Keratinocyte (primary cell): ENCODE data around the gene U2SURP. TPM values are rescaled to one million over a fixed set of nuclear protein-coding genes. Genes with fewer than 3 reads are reported as not detected.

Source experiments
- DNase-seq: peaks from one replicate; pipeline ENCODE4 v3.0.0-alpha.2; 2011; ENCODE audit warnings: low read depth, missing footprints, low spot score
- FAIRE-seq: peaks from 2 replicates; lab custom pipeline; 2011; peaks lifted over from hg19 to GRCh38; lab: Jason Lieb, UNC
- H2AFZ ChIP-seq: 2 replicates; pipeline ENCODE4 v1.6.0; 2012; ENCODE audit warnings: low read length, control low read depth, inconsistent platforms; ENCODE audit not compliant: control insufficient read depth
- H3K27ac ChIP-seq: 2 replicates; pipeline ENCODE4 v1.5.1; 2011; ENCODE audit warnings: low read length; ENCODE audit not compliant: control insufficient read depth, insufficient read depth
- H3K27me3 ChIP-seq: 3 replicates; pipeline ENCODE4 v1.6.0; 2011; ENCODE audit warnings: low read length; ENCODE audit not compliant: control insufficient read depth, insufficient read depth; ENCODE audit errors: extremely low read depth
- H3K36me3 ChIP-seq, 2 experiments: 2 replicates in 1 of 2; 3 replicates in 1 of 2; pipeline ENCODE4 v1.5.1; 2011; ENCODE audit warnings: low read length in 2 of 2, mild to moderate bottlenecking in 1 of 2; ENCODE audit not compliant: control insufficient read depth in 2 of 2, insufficient read depth in 2 of 2; ENCODE audit errors: extremely low read depth in 1 of 2
- H3K4me1 ChIP-seq: 3 replicates; pipeline ENCODE4 v1.5.1; 2011; ENCODE audit warnings: low read length; ENCODE audit not compliant: control insufficient read depth, insufficient read depth; ENCODE audit errors: extremely low read depth
- H3K4me2 ChIP-seq: 3 replicates; pipeline ENCODE4 v1.6.0; 2011; ENCODE audit warnings: low read depth, low read length; ENCODE audit not compliant: control insufficient read depth, insufficient read depth; ENCODE audit errors: extremely low read depth
- H3K4me3 ChIP-seq, 3 experiments: fragments of 200-600 bp in 1 of 3; sonication (generic) in 1 of 3; 2 replicates in 2 of 3; 3 replicates in 1 of 3; pipeline ENCODE4 v1.5.1; 2011 to 2016; ENCODE audit warnings: low read length in 3 of 3, mild to moderate bottlenecking in 3 of 3, control low read depth in 2 of 3, inconsistent platforms in 1 of 3, low read depth in 1 of 3, mixed read lengths in 1 of 3, mixed run types in 1 of 3, moderate library complexity in 1 of 3; ENCODE audit not compliant: control insufficient read depth in 2 of 3, insufficient read depth in 2 of 3; ENCODE audit errors: extremely low read depth in 1 of 3
- H3K79me2 ChIP-seq: 2 replicates; pipeline ENCODE4 v1.6.0; 2012; ENCODE audit warnings: low read length; ENCODE audit not compliant: control insufficient read depth, insufficient read depth
- H3K9ac ChIP-seq: 3 replicates; pipeline ENCODE4 v1.6.0; 2011; ENCODE audit warnings: low read length; ENCODE audit not compliant: control insufficient read depth, insufficient read depth; ENCODE audit errors: extremely low read depth
- H3K9me1 ChIP-seq: 3 replicates; pipeline ENCODE4 v1.6.0; 2011; ENCODE audit warnings: low read length; ENCODE audit not compliant: control insufficient read depth, insufficient read depth; ENCODE audit errors: extremely low read depth
- H3K9me3 ChIP-seq: 2 replicates; pipeline ENCODE4 v1.5.1; 2012; ENCODE audit warnings: low read depth, low read length; ENCODE audit not compliant: control insufficient read depth
- H4K20me1 ChIP-seq: 3 replicates; pipeline ENCODE4 v1.6.0; 2011; ENCODE audit warnings: low read length; ENCODE audit not compliant: control insufficient read depth, insufficient read depth; ENCODE audit errors: extremely low read depth
- CTCF ChIP-seq, 3 experiments: IDR thresholded peaks in 1 of 3; conservative IDR thresholded peaks in 1 of 3; optimal IDR thresholded peaks in 1 of 3; 2 replicates in 2 of 3; 3 replicates in 1 of 3; pipeline versions ENCODE3 to v1.5.1; 2011; ENCODE audit warnings: low read length in 3 of 3, mild to moderate bottlenecking in 3 of 3, moderate library complexity in 2 of 3, control low read depth in 1 of 3, inconsistent platforms in 1 of 3; ENCODE audit not compliant: insufficient read depth in 2 of 3; ENCODE audit errors: extremely low read depth in 1 of 3
- EZH2 ChIP-seq: IDR thresholded peaks from one replicate; pipeline ENCODE4 v1.6.1; 2012; ENCODE audit warnings: inconsistent platforms, mild to moderate bottlenecking, low read length, moderate library complexity
- dilution Hi-C: fragments of 300-500 bp; cut with MboI; formaldehyde crosslinking; loops from one replicate; pipeline ENCODE4 v1.7.0; 2020; ENCODE audit warnings: low sequenced_read_pairs; ENCODE audit not compliant: extremely low pct_ligation_motif_present
- polyA plus RNA-seq, 5 experiments: library from polyadenylated mRNA; depleted of rRNA in 3 of 5; stranded (reverse) in 3 of 5; stranded (forward) in 1 of 5; unstranded in 1 of 5; fragments of >200 nt; gene quantifications; 1 replicate in 1 of 5; 2 replicates in 3 of 5; 3 replicates in 1 of 5; pipeline versions ENCODE4 v1.2.1 to v1.2.3, GENCODE V29; 2011 to 2012; ENCODE audit warnings: missing spikeins in 2 of 5, low read depth in 1 of 5, low replicate concordance in 1 of 5

The U2SURP gene
- polyA plus RNA-seq, 1 donor (not counting 4 experiments of a cell fraction or from before 2014, with no cell fraction given), result 75.9 TPM

GRCh38 chr3:142961539-142961938, 39.8 kb upstream of the U2SURP start:
- H3K79me2 ChIP-seq, result no peaks in the 10 kb centered on the region
- dilution Hi-C loops, result no loop called here

GRCh38 chr3:142962175-142962519, 39.2 kb upstream of the U2SURP start:
- TF ChIP-seq CTCF (optimal IDR thresholded peaks at IDR 0.05 in 1 of 3, IDR thresholded peaks at IDR 0.05 in 1 of 3, conservative IDR thresholded peaks at IDR 0.05 in 1 of 3; ENCODE audit: extremely low read depth in 1 of 3, insufficient read depth in 2 of 3, low read length in 3 of 3) (no peak), EZH2 (no peak)
- H2AFZ ChIP-seq, result no peak overlapping the region
- no peaks in the 10 kb centered on the region for H3K36me3 ChIP-seq
- dilution Hi-C loops, result no loop called here
- no peak overlapping the region for H3K27ac ChIP-seq
- no peaks in the 10 kb centered on the region for H4K20me1 ChIP-seq
- no peaks in the 10 kb centered on the region for H3K9me3 ChIP-seq
- no peaks in the 10 kb centered on the region for H3K79me2 ChIP-seq
- H3K9me1 ChIP-seq, result no peaks in the 10 kb centered on the region
- no peak overlapping the region for H3K4me2 ChIP-seq
- no peak overlapping the region for H3K9ac ChIP-seq
- H3K27me3 ChIP-seq, result peaks cover 36% of the 10 kb centered on the region
- H3K4me3 ChIP-seq, result no peak overlapping the region
- peaks cover 14% of the 10 kb centered on the region for H3K4me1 ChIP-seq
- FAIRE-seq, result no peak
- DNase-seq, result no peak

More at GRCh38 chr3:142961539-142961938, 39.8 kb upstream of the U2SURP start:
- FAIRE-seq (no peak), DNase-seq (no peak)
- H3K9ac ChIP-seq, result no peak overlapping the region
- TF ChIP-seq CTCF (optimal IDR thresholded peaks at IDR 0.05 in 1 of 3, IDR thresholded peaks at IDR 0.05 in 1 of 3, conservative IDR thresholded peaks at IDR 0.05 in 1 of 3; ENCODE audit: extremely low read depth in 1 of 3, insufficient read depth in 2 of 3, low read length in 3 of 3) (no peak), EZH2 (no peak)
- H3K4me2 ChIP-seq, result no peak overlapping the region
- peaks cover 36% of the 10 kb centered on the region for H3K27me3 ChIP-seq
- H3K4me1 ChIP-seq, result peaks cover 14% of the 10 kb centered on the region
- H3K4me3 ChIP-seq, result no peak overlapping the region
- no peaks in the 10 kb centered on the region for H3K36me3 ChIP-seq
- no peaks in the 10 kb centered on the region for H4K20me1 ChIP-seq
- H3K9me1 ChIP-seq, result no peaks in the 10 kb centered on the region
- H2AFZ ChIP-seq, result no peak overlapping the region
- no peak overlapping the region for H3K27ac ChIP-seq
- no peaks in the 10 kb centered on the region for H3K9me3 ChIP-seq
